ENCODE results near the gene SEPTIN12.

SEPTIN12 gene, protein sequence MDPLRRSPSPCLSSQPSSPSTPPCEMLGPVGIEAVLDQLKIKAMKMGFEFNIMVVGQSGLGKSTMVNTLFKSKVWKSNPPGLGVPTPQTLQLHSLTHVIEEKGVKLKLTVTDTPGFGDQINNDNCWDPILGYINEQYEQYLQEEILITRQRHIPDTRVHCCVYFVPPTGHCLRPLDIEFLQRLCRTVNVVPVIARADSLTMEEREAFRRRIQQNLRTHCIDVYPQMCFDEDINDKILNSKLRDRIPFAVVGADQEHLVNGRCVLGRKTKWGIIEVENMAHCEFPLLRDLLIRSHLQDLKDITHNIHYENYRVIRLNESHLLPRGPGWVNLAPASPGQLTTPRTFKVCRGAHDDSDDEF

DNA sequence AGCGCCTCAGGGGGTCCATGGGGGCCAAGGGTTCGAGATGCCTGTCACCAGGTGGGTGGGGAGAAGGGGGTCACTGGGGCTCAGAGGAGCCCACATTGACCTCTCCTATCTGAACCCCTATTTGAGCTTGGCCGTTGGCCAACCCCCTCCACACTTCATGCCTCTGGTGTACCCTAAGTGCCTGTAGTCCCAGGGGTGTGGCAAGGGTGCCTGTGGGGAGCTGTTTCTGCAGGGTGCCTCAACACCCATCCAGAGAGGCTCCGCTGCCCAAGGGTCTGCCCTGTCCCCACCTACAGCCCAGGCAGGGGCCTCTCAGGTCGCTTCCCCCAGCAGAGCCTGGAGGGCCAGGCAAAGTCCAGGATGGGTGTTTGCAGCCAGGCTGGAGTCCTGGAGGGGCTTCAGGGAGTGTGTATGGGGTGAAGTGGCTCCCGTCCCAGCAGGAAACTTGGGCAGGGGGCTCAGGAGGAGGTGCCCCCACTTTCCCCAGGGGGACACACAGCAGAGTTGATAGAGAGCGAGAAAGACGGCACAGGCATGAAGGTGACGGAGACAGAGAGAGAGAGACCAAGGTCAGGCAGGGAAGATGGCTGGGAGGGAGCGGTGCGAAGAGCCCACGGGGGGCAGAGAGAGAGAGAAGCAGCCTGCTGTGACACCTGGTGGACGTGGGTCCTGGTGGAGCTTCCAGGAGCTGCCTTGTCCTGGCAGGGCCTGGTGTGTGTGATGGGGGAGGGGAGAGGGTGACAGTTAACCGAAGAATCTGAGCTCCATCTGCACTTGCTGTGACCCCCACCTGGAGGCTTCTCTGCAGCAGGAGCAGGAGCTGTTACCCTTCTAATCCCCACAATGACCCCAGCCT, at the start of gene SEPTIN12:
Gene SEPTIN12, minus strand, starts transcription at position 719 of the 856 bp plus-strand sequence. Its CDS starts 700 bp downstream, at position 19.
- DNase-seq: no peak

DNA sequence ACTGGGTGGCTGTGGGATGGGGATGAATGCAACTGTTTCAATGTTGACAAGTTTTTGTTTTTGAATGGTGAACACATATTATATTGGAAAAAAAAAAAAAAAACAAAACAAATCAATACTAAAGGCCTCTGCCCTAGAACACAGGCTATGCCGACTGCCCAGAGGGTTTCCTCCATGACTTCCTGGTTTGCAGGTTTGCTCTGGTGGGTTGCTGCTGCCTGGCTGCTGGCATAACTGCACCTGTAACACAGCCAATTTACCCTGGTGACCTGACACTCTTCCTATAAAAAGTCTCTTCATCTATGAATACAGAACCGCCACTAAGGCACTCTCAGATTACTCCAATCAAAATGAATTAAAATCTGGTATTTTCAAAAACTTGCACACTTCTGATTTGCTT, 48.6 kb upstream of the SEPTIN12 start:
- DNase-seq: no peak

DNA sequence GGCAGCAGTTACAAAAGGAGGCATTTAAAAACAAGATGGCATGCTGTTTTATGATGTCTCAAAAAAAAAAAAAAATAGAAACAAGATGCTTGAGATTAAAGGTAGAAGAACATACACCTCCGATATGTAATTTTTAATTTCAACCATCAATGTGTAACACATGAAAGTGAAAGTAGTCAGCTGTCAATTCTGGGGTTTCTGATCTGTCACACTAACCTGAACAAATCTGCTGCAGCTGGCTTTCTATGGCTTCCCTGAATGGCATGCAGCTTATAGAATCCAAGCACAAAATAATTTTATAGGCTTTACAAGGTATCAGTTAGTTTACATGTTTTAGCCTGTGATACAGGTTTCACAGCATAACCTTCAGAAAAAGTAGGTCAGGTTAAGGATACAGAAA, 45.4 kb upstream of the SEPTIN12 start:
- no peak for DNase-seq

DNA sequence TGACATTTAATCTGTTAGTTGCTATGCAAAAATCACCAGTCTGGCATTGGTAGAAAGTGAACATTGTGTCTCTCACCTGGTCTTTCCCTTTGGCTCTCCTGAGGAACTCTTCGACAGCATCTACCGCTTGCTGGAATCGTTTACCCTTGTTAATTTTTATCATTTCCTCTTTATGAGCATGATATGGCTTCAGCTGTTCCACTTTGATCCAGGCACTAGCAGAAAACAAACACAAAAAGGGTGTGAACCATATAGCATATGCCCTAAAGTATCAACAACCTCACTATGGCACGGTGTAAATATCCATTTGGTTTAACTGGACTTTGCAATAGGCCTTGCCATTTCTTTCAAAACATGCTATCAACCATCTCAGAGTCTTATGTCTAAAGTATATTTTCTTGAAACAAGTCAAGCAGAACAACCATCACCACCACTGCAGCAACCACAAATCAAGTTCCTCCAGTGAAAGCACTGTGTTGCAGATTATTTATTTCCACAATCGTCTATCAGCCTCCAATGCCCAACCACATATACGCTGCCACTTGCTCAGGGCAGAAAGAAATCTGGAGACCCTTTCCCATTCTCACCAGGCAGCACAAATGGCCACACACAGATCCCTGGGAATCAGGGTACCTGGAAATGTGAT, 44.7 kb upstream of the SEPTIN12 start:
- no peak for DNase-seq

DNA sequence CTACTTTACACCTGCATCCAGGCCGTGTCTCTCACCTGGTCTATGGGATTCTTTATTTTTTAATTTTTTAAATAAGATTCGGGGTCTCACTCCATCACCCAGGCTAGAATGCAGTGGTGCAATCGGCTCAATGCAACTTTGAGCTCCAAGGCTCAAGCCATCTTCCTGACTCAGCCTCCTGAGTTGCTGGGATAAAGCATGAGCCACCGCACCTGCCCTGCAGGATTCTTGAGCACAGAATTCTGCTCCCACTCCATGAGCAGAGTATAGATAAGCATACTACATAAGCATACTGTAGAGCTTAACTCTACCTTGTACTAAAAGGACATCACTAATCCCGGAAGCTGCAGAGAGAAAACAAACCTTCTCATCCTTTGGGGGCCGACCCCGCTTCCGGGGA, 43.5 kb upstream of the SEPTIN12 start:
- no peak for DNase-seq

DNA sequence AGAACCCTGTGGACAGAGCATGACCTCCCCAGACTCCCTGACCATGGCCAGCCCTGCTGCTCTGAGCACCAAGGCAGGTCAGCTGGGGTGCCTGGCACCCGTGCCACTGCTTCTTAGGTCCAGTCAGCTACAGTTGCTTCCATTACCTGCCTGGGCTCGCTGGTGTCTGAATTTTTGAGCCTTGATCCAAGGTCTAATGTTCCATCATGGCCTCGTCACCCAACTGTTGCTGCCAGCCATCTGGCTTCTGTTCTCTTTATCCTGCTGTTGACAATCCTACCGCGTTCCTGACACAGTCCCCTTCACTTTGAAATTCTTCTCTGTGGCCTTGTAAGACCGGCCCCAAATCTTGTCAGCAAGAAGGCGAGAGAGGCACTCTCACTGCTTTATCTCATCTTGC, 42.3 kb upstream of the SEPTIN12 start:
- DNase-seq: no peak

DNA sequence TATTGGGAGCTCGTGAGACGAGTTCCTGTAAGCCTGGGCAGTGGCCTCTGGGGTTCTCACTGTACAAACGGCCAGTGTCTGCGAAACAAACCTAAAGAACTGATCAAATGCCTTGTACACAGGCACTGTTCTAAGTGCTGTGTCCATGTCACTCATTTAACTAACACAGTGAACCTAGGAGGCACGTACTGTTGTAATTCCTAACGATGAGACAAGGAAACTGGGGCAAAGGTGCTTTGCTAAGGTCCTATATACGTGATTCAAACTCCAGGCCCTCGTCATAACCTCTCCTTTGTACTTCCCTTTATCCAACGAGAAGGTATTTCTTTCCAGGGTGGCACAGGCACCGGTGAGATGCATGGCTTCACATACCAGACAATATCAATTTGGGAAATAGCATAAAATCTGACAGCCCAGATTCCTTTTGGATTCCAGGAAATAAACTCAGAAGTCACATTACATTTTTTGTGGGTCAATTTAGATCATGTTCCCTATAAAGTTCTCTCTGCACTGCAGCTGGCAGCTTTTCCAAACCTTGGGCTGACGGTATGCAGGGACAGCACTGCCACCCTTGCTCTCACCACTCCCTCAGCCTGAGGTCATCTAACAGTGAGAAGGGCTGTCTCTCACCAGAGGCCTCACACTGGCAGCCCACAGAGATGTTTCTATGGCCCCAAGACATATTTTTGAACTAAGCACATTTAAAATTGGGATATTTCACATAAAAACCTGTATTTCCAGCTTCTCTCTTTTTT, 40.6 kb upstream of the SEPTIN12 start:
- DNase-seq: no peak

DNA sequence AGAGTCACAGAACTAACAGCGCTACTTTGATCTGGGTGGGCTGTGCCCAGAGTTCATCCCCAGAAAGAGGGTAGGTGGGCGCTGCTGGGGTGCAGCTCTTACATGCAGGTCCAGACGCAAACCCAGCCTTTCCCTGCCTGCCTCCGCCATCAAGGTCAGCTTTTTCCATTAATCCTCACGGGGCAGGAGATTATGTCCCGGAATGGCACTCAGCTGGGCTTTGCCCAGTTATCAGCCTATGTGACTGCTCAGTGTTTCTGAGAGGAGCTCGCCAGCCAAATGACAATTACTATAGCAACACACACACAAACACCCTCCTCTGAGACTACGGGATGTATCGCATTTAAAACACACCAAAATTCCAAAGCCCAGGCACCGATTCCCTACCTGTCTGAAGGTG, 38.8 kb upstream of the SEPTIN12 start:
- no peak for DNase-seq

DNA sequence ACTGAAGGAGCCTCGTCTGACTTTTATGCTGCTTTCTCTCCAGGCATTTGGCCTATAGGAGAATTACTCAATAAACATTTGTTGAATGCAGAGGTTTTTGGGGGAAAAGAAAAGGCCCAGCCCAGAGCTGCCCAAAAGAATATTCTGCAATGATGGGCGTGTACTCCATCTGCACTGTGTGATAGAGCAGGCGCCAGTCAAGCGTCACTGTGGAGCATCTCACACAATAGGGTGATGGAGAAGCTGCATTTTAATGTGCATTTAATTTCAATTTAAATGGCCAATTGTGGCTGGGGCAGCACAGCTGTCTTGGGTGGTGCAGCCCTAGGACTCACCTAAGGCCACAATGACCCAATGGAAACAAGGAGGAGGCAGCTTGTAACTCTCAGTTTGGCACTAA, 38.4 kb upstream of the SEPTIN12 start:
- DNase-seq: no peak

DNA sequence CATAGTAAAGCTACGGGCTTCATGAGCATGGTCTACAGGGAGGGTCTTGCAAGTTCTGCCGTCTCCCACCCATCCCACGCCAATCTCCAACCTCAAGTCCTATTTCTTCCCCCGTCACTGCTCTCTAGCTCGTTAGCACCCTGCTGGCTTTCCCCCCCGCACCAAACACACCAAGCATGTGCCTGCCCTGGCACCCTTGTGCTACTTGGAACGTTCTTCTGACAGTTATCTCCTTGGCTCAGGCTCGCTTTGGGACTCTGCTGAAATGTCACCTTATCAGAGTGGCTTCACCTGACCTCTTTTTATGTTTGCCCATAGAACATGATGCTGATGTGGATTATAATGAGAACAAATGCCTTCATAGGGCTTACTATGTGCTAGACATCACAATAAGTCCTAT, 37.1 kb upstream of the SEPTIN12 start:
- no peak for DNase-seq

DNA sequence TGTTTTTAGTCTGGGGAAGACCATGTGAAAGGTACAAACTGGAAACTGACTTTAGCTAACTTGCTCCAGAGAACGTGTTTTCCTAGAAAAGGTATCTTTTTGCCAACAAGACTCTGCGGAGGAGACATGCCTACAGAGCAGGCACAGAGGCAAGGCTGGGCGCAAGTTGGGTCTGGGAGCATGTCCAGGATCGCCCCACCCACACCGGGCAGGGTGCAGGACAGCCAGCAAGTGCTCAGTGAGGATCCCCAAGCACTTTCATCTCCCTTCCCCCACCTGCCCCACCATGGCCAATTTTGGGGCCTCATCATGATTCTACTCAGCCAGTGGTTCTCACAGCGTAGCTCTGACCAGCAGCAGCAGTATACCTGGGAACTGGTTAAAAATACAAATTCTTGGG, 32.5 kb upstream of the SEPTIN12 start:
- DNase-seq: no peak

DNA sequence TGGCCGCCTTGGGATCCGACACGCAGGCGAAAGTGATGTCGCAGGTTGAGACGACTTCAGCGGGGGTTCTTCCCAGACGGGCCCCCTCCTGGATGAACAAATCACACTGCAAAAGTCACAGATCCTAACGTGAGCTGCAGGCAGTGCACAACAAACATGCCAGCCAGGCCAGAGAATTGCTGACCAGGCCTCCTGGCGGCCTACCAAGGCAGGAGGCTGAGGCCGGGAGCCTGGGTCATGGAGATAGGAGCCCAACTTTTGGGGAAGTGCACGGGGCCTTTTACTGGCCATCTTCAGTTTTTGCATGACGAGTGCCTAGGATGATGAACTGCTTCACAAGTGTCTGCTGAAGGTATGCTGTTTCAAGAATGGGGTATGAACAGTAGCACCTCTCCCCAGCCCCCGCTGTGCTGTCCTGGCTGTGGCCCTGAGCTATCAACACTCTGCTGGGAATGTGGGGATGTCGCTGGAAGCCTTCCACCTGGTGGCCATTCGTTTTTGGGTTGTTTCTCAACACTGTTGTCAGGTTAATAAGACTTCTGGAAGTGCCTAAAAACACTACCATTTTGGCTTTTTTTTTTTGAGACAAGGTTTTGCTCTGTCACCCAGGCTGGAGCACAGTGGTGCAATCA, 26.5 kb upstream of the SEPTIN12 start:
- DNase-seq: no peak

DNA sequence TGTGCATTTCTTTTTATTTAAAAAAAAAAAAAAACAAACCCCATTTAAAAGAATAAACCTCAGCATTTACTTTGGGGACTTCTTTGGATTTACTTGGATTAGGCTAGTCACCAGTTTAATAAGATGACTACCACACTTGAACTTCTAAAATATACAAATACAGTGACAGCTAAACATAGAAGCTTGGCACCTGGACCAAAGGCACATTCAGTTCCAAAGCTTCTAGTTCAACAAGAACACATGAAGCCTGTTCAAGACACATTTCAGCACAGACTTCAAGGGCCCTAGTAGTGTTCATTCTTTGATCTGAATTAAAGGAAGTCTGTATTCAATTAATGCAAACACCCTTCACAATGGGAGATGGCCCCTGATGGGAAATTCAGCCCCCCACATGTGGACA, 25.9 kb upstream of the SEPTIN12 start:
- peak; percentile 34 for DNase-seq

DNA sequence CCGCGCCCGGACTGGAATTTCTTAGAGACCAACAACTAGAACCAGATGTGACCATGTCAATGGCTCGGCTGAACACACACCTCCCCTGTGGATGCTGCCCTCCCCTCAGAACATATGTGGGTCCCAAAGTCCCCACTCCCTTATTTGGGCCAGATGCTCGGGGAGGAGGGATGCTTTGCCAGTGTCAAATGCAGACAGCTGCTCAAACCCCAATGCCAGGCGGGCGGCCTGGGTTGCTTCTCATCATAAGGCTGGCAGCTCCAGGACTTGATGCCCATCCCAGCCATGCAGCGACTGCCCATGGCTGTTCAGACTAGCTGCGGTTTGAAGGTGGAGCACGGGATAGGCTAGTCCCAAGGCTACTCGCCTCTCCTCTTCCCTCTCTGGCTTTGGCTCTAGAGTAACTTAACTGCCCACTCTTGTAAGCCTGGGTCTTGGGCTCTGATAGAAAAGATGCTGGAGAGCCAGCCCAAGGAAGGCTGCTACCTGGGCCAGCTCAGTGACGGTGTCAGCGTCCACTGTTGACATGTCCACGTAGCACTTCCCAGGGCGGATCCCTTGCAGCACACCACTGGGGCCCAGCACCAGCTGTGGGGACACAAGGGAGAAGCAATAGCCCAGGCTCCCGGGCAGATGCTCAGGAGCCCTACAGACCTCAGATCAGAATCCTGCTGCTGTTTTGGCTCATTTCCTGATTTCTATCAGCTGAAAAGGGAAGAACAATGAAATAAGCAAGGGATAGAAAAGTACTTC, 25.3 kb upstream of the SEPTIN12 start:
- peak; percentile 38 for DNase-seq

DNA sequence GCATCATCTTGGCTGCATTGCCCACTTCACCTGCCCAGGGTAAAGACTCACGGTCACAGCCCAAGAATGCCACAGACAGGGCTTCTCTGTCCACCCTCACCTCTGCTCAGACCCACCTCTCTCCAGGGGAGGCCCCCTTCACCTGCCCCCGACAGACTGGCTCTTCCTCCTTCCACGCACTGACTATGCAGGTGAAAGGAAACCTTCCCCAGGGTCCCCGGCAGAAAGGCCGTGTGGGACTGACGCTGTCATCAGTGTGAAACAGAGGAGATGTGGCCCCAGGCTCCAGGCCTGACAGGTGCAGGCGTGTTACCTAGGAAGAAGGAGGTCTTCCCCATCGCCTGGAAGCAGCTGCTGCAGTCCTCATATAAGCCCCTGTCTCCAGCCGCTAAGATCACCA, 23.6 kb upstream of the SEPTIN12 start:
- peak; percentile 41 for DNase-seq

DNA sequence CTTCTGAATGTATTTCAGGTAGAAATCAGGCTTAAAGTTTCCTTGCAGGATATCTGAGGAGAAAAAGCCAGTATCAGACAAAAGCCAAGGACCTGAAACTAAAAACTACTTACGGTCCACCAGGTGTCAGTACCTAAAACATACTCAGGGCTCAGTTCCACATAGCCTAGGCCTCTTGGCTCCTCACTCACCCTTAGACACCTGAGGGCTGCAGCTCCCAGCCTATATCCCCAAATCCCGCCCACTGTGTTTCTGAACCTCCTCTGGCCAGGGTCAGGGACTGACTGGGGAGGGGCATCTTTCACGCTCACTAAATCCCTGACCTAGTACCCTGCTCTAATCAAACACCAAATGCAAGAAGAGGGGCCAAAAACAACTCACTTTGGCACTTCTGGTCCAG, 23.1 kb upstream of the SEPTIN12 start:
- peak; percentile 35 for DNase-seq

DNA sequence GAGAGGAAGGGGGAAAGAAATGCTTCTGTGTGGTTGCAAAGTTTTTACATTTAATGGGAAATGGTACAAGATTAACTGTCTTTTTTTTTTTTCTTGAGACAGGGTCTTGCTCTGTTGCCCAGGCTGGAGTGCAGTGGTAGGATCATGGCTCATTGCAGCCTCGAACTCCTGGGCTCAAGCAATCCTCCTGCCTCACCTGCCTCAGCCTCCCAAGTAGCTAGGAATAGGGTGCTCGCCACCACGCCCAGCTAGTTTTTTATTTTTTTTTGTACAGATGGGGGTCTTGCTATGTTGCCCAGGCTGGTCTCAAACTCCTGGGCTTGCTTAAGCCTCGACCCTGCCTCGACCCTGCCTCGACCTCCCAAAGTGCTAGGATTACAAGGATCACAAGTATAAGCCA, 18.1 kb upstream of the SEPTIN12 start:
- DNase-seq: no peak

DNA sequence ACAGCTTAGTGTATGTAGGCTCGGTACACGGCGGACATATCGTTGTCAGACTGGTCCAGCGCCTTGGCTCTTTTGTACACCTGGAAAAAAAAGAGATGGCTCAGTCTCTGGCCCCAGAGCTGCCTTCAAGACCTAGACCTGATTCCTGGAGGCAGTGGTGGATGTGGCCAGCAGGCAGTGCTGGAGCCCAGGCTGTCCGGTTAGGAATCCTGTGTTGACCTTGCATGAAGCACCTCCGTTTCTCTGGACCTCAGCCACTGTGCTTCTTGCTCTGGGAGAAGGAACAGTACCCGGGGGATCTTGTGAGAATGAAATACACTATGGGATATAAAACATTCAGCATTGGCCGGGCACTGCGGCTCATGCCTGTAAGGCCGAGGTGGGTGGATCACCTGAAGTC, 17.1 kb upstream of the SEPTIN12 start:
- no peak for DNase-seq

DNA sequence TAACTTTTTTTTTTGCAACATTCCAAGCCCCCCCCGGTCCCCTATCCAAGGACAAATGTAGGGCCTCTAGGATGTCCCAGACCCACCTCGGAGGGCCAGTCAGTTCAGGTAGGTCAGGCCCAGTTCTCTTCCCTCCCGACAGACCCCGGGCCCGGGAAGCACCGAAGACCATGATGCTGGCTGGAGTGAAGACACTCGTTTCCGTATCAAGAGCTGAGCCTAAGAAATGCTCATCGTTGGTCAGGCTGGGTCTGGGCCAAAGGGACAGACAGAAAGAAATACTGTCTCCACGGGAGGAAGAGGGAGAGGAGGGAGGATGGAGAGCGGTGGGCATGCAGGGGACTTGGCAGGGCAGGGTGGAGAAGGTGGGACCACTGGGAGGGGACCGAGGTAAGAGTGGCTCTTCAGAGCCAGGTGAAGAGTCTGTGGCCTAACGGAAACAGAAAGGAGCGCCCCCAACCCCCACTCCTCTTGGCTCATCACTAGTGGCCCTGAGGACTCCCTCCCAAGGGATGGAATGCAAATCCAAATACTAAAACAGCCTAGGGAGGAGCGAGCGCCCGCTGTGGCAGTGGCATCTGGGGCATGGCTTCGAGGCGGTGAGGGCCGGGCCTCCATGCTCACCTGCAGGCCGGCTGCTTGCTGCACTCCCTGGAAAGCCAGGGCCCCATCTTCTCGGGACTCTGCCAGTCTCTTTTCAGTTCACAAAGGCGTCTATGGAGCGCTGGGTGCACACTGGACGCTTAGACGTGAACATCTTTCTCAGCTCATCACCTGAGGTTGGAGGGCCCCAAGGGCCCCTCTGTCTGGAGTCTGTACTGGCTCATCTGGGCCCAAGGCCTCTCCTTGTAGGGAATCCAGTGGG, 16.0 kb upstream of the SEPTIN12 start:
- no peak for DNase-seq

DNA sequence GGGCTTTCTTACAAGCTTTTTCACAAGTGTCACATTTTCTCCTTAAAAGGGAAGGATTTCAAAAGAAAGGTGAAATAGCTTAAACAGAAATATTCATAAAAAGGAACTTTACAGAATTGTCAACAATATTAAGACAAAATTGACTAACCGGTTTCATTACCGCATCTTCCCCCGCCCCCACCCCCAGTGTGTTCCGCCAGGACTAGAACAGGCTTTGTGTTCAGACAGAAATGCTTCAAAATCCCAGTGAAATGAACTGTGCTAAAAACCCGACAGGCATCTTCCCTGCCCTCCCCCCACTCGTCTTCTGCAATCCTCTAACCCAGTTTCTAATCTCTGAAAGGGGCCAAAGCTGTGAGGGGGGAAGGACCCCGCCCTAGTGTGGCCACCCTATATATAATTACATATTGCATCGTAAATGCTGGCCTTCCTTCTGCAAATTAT, 15.3 kb upstream of the SEPTIN12 start:
- DNase-seq: no peak
